Gastroesophageal sphincter (tissue), 4 donors: ENCODE results near the gene GPR78. TPM values are rescaled to one million over a fixed set of nuclear protein-coding genes. Genes with fewer than 3 reads are reported as not detected.
A peak's percentile ranks its signal among the peaks of the same experiment; 100 is the strongest.

ENCODE experiments used
- ATAC-seq: fragments of 150-250 bp; one replicate; pipeline ENCODE4 v1.9.1; 2016; ENCODE audit warnings: mild to moderate bottlenecking, moderate library complexity
- H3K27ac ChIP-seq, 4 donors: fragments of 200-600 bp; sonication (generic) in 3 of 4; 1 replicate in 3 of 4; 2 replicates in 1 of 4; pipeline ENCODE4 v1.5.1; 2016 to 2019
- H3K27me3 ChIP-seq: fragments of 200-600 bp; sonication (generic); one replicate; pipeline ENCODE4 v1.5.1; 2019
- H3K36me3 ChIP-seq, 2 donors: fragments of 200-600 bp; sonication (generic); one replicate each; pipeline ENCODE4 v1.5.1; 2019; ENCODE audit warnings: control low read depth in 1 of 2
- H3K4me1 ChIP-seq, 3 donors: fragments of 200-600 bp; sonication (generic); 1 replicate in 2 of 3; 2 replicates in 1 of 3; pipeline ENCODE4 v1.5.1; 2016 to 2019; ENCODE audit warnings: control low read depth in 2 of 3
- H3K4me3 ChIP-seq, 2 donors: fragments of 200-600 bp; sonication (generic); one replicate each; pipeline ENCODE4 v1.5.1; 2019; ENCODE audit warnings: mild to moderate bottlenecking in 1 of 2, moderate library complexity in 1 of 2
- H3K9me3 ChIP-seq, 3 donors: fragments of 200-600 bp; sonication (generic); one replicate each; pipeline ENCODE4 v1.5.1; 2017 to 2019; ENCODE audit warnings: control low read depth in 2 of 3
- EP300 ChIP-seq: sonication (generic); formaldehyde crosslinking; IDR thresholded peaks from one replicate; pipeline ENCODE4 v1.6.1; 2017; ENCODE audit warnings: antibody characterized with exemption, mild to moderate bottlenecking
- POLR2A ChIP-seq, 2 donors: fragments of 450-650 bp; IDR thresholded peaks; one replicate each; pipeline ENCODE4 v1.6.1; 2017; ENCODE audit warnings: antibody characterized with exemption in 2 of 2, mild to moderate bottlenecking in 2 of 2, moderate library complexity in 1 of 2
- POLR2AphosphoS5 ChIP-seq: sonication (generic); formaldehyde crosslinking; IDR thresholded peaks from one replicate; pipeline ENCODE4 v1.6.1; 2017; ENCODE audit warnings: antibody characterized with exemption
- WGBS, 2 donors: methylation state at CpG; one replicate each; pipeline ENCODE4 v1.1.5; 2018; ENCODE audit warnings: low coverage in 1 of 2; 5-methylcytosine and 5-hydroxymethylcytosine counted together
- total RNA-seq, 4 donors: library from RNA; depleted of rRNA; stranded (reverse); fragments of >200 nt; gene quantifications; one replicate each; pipeline ENCODE4 v1.1.0, GENCODE V29; 2016
- TF ChIP-seq, protein P1 (sequence below), 4 experiments: fragments of 200-600 bp in 2 of 4; fragments of 450-650 bp in 2 of 4; sonication (generic) in 1 of 4; IDR thresholded peaks; one replicate each; pipeline ENCODE4 v1.5.1; 2017 to 2019; ENCODE audit warnings: antibody characterized with exemption in 4 of 4, mild to moderate bottlenecking in 2 of 4, moderate library complexity in 2 of 4

The GPR78 gene
- total RNA-seq, 4 donors from 2014 or later, result not detected

DNA sequence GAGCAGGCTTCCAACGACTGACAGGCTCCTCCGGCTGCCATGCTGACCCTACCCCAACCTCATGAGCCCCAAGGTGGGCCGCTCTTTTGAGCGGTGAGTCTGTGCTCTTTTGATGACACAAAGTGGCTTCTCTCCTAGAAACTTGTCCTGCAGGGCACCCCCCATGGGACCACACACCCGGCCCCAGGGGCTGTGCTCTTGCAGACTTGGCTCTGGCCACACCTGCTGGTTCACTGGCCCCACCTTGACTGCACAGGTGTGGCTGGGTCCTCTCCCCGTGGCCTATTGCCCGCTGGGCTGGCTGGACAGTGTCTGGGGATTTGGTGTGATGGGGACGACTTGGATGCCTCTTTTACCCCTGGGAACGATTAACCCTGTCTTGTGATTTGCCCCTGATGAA is 10.9 kb downstream of the GPR78 start:
- H3K4me3 ChIP-seq, result no peak overlapping the region
- no CpG with 5 or more reads among the region's 9 CpGs for WGBS, 2 donors
- ATAC-seq, result no peak

DNA sequence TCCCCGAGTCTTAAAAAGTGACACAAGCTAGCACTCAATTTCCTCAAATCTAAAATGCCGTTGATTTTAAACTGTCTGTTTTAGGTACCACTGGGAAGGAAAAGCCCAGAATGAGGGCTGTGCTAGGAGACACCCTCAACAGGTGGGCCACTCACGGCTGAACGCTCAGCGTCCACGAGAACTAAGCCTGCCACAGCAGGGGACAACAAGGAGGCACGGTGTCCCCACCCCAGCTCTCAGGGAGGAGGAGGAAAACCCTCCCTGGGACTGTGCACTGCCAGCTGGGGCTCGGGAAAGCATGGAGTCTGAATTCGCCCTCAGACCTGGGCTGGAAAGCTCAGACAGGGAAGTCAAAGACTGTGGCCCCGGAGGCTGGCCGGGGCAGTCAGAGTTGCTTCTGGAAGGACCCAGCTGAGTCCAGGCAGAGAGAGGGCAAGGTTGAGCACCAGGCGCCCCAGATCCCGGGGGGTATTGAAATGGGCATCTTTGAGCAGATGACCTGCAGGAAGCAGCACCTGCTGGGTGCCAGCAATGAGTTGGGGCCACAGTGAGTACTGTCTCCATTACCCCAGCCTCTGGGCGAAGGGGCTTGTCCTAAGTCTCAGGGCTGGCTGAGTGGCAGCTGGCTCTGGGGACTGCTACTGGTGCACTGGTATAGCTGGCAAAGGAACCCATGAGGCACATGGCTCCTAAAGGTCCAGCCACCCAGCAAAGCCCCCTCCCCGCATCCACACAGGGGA is 11.6 kb downstream of the GPR78 start:
- peaks cover 0 to 18% (median 0%) of the 10 kb centered on the region in 3 donors for H3K4me1 ChIP-seq
- no peak overlapping the region for H3K4me3 ChIP-seq
- H3K36me3 ChIP-seq, result no peaks in the 10 kb centered on the region
- no peak for ATAC-seq
- TF ChIP-seq, protein P1, sequence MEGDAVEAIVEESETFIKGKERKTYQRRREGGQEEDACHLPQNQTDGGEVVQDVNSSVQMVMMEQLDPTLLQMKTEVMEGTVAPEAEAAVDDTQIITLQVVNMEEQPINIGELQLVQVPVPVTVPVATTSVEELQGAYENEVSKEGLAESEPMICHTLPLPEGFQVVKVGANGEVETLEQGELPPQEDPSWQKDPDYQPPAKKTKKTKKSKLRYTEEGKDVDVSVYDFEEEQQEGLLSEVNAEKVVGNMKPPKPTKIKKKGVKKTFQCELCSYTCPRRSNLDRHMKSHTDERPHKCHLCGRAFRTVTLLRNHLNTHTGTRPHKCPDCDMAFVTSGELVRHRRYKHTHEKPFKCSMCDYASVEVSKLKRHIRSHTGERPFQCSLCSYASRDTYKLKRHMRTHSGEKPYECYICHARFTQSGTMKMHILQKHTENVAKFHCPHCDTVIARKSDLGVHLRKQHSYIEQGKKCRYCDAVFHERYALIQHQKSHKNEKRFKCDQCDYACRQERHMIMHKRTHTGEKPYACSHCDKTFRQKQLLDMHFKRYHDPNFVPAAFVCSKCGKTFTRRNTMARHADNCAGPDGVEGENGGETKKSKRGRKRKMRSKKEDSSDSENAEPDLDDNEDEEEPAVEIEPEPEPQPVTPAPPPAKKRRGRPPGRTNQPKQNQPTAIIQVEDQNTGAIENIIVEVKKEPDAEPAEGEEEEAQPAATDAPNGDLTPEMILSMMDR (IDR thresholded peaks at IDR 0.05), result no peak
- TF ChIP-seq POLR2AphosphoS5, result no peak
- no peak for TF ChIP-seq EP300
- no peak for TF ChIP-seq POLR2A (IDR thresholded peaks at IDR 0.05)
- peaks cover 73% of the 10 kb centered on the region for H3K27me3 ChIP-seq
- WGBS, 2 donors, result 67 to 74% methylated on average over 1 to 5 of the region's 15 CpGs
- no peaks in the 10 kb centered on the region for H3K9me3 ChIP-seq
- no peak overlapping the region for H3K27ac ChIP-seq

More for the DNA sequence above, 10.9 kb downstream of the GPR78 start:
- TF ChIP-seq, protein P1 (IDR thresholded peaks at IDR 0.05), result no peak
- TF ChIP-seq POLR2AphosphoS5 (no peak), POLR2A (IDR thresholded peaks at IDR 0.05) (no peak), EP300 (no peak)
- no peaks in the 10 kb centered on the region for H3K36me3 ChIP-seq
- no peak overlapping the region for H3K27ac ChIP-seq
- H3K4me1 ChIP-seq, result peaks cover 0 to 18% (median 0%) of the 10 kb centered on the region in 3 donors
- peaks cover 80% of the 10 kb centered on the region for H3K27me3 ChIP-seq
- H3K9me3 ChIP-seq, result no peaks in the 10 kb centered on the region

DNA sequence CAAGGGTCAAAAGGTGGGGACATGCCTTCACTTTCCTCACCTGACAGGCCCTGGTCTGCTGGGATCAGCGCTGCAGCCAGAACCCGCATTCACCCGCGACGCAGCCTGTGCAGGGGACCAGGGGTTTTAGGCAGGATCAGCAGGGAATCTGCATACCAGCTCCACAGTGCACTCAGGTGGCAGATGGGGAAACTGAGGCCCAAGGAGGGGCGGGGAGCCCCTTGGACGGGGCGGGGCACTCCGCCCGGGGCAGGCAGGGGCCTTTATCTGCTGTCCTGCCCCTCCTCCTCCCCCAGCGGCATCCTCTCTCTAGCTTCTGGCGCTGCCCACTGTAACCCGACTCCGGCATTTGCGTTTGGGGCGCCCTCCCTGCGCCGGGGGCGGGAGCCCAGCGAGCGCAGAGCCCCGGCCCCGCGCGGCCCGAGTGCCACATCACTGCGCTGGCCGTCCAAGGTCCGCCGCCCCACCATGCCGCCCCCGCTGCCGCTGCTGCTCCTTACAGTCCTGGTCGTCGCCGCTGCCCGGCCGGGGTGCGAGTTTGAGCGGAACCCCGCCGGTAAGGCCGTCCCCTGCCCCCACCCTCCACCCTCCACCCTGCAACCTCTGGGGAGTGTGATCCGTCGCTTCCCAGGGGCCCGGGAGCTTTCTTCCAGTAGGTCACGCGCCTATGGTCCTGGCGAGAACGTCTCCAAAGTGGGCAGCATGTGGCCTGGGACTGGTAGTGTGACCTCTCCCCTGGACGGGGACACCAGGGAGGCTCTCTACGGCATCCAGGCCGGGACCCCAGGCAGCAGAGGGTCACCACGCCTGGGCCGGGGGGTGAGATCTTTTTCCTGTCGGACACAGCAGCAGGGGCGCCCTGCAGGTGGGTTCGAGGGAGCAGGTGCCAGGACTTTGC is 12.4 kb downstream of the GPR78 start, which contains the start of gene CPZ:
Gene CPZ, plus strand, starts transcription at position 400 of the 898 bp plus-strand sequence. Its CDS starts 69 bp downstream, at position 469.
- H3K4me1 ChIP-seq, result peaks cover 0 to 18% (median 0%) of the 10 kb centered on the region in 3 donors
- WGBS, 2 donors, result 0% methylated on average over 2 of the region's 58 CpGs; no CpG with 5 or more reads in 1 of the 2 donors
- no peaks in the 10 kb centered on the region for H3K9me3 ChIP-seq
- H3K4me3 ChIP-seq, result peak within 1 kb of the TSS in 1 of 2 donors; percentile 40
- ATAC-seq, result peak; percentile 19
- no peaks in the 10 kb centered on the region for H3K36me3 ChIP-seq
- TF ChIP-seq EP300 (no peak), POLR2A (IDR thresholded peaks at IDR 0.05) (no peak), POLR2AphosphoS5 (no peak)
- TF ChIP-seq, protein P1 (IDR thresholded peaks at IDR 0.05), result no peak
- peaks cover 65% of the 10 kb centered on the region for H3K27me3 ChIP-seq
- no peak within 1 kb of the TSS for H3K27ac ChIP-seq

DNA sequence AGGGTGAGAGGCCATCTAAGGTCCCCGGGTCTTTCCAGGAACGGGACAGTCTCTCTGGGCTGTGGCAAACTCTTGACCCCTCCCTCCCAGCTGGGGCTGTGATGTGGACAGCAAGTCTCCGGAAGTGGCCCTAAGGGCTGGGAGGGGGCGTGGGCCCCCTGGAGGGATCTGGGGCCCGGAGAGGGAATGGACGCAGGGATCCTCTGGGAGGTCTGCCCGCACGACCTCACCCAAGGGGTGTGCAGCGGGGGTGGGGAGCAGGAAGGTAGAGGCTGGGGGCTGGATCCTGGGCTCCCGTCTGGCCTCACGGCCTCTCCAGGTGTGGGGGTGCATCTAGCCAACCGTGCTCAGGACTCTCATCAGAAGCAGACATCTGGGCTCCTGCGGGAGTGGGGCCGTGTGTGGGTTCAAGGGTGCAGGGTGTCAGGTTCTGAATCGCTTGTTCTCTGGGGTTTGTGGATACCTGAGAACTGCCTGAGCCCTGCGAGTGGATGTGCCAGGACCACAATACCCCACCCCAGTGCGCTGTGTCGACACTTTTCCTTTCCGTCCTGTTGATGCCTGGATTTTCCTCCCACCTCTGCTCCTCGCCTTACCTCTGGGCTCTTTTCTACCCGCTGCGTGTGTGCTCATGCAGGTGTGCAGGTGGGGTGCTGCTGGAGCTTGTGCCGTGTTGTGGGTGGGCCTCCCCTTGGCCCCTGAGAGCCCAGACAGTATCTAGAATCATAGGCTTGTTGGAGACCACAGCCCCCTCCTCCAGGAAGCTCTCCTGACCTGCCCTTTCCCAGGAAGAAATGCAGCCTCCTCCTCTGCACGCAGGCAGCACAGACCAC is 13.3 kb downstream of the GPR78 start:
- Histone ChIP-seq H3K9me3 (no peaks in the 10 kb centered on the region), H3K36me3 (no peaks in the 10 kb centered on the region), H3K27me3 (peaks cover 57% of the 10 kb centered on the region), H3K4me3 (peak overlapping the region in 1 of 2 donors; percentile 40), H3K27ac (no peak overlapping the region), H3K4me1 (peaks cover 0 to 18% (median 0%) of the 10 kb centered on the region in 3 donors)
- TF ChIP-seq POLR2AphosphoS5 (no peak), POLR2A (IDR thresholded peaks at IDR 0.05) (no peak), EP300 (no peak)
- TF ChIP-seq, protein P1 (IDR thresholded peaks at IDR 0.05), result no peak
- no peak for ATAC-seq
- 40 to 63% methylated on average over 2 to 10 of the region's 24 CpGs for WGBS, 2 donors
